Heart left ventricle (tissue), 13 donors: Measurements from ENCODE around the gene ZNF185.

Source experiments
- CTCF ChIP-seq, 12 donors: fragments of 200-600 bp; sonication (generic) in 4 of 12; IDR thresholded peaks; one replicate each; pipeline versions ENCODE4 v1.5.0 to v1.8.0; 2018 to 2022; ENCODE audit warnings: antibody characterized with exemption in 12 of 12, mild to moderate bottlenecking in 5 of 12
- POLR2A ChIP-seq, 2 donors: fragments of 450-650 bp; IDR thresholded peaks; one replicate each; pipeline ENCODE4 v1.6.1; 2017; ENCODE audit warnings: antibody characterized with exemption in 2 of 2, mild to moderate bottlenecking in 2 of 2, moderate library complexity in 2 of 2
- donor health status: ischemic (EF 13 %, LVEDD 7.1; RV severe dilation, severe dysfunction).
- donor health status: DM: no; HTN: yes; CAD: no.
- donor health status: DM: no; HTN: no; CAD: no.
- donor health status: ischemic (EF 25% LVEDD 6.9; RV normal size, moderate dysfunction).
- donor health status: ischemic (EF 25% LVEDD 5.7; RV mildly dilated, moderate dysfunction).
- donor health status: ischemic (EF 35%, LVEDD 5.7; RV mildly dilated, moderate dysfunction).
- donor health status: nonischemic (EF 11% LVEDD 7.7; RV severe dilation, severe dysfunction).
- donor health status: DM: yes; HTN: yes; CAD: no.
- donor health status: PGD.
- donor health status: ischemic (EF 29% LVEDD 5.4; RV normal size, mild dysfunction).
- donor health status: nonischemic (EF 23%, LVEDD 6.1; RV moderate dilation, normal function).

- TF ChIP-seq POLR2A (IDR thresholded peaks at IDR 0.05) = no peak
- no peak for TF ChIP-seq CTCF (IDR thresholded peaks at IDR 0.05)
Observed at GRCh38 chrX:152876931-152877840, 20.7 kb upstream of the ZNF185 start.
